ENCODE data around the gene NFIC. TPM values are rescaled to one million over a fixed set of nuclear protein-coding genes. Genes with fewer than 3 reads are reported as not detected.
A peak's percentile ranks its signal among the peaks of the same experiment; 100 is the strongest.

NFIC gene
- polyA plus RNA-seq, 5 donors: 31.3 to 72.3 (median 36.8) TPM

- DNase-seq: no peak
Observed at GRCh38 chr19:3481241-3482090, 115.1 kb downstream of the NFIC start.

DNA sequence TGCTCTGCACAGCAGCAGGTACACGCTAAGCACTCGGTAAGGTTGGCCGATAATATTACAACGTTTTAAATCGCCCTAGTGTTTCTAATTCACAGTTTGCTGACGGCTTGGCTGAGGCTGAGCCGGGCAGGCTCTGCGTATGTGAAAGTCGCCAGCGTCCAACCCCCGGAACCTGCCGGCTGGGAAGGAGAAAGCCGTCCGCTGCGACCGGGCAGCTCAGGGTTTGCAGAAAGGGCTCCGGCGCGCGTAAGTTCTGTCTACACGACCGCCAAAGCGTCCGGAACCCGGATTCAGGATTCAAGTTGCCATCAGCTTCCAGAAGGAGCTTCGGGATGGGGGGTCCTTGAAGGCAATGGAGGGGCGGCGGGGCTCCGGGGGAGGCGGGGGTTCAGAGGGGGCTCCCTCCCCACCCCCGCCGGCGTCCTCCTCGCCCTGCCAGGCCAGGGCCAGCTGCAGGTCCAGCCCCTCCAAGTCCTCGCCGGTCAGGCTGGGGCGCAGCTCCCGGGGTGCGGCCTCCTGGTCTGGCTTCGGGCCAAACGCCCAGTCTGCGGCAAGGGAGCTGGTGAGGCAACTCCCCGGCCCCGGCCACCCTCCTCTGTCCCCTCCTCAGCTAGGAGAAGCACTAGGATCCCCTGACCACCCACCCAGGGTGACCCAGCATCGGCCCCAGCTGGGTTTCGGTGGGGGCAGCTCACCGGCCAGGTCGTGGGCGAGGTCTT, 116.3 kb downstream of the NFIC start:
- DNase-seq: no peak

DNA sequence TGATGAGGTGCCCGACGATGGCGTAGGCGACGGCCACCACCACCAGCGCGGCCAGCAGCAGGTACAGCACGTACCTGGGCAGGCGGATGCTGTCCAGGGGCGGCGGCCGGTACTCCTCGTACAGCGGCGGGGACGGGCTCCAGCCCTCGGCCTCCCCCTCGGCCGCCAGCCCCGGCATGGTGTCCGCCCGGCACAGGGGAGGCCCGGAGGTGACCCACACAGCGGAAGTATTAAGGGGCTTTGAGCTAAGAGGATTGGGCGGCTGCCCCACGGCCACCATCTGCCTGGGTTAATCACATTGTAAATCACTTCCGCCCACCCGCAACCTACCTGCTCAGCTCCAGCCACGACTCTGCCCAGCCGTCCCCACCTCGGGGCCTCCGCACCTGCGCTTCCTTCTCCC, 116.8 kb downstream of the NFIC start, which contains the start of gene SMIM44:
SMIM44 (minus strand) TSS at position 216 of the 403 bp plus-strand sequence; CDS start at position 178, 38 bp downstream.
- no peak for DNase-seq

DNA sequence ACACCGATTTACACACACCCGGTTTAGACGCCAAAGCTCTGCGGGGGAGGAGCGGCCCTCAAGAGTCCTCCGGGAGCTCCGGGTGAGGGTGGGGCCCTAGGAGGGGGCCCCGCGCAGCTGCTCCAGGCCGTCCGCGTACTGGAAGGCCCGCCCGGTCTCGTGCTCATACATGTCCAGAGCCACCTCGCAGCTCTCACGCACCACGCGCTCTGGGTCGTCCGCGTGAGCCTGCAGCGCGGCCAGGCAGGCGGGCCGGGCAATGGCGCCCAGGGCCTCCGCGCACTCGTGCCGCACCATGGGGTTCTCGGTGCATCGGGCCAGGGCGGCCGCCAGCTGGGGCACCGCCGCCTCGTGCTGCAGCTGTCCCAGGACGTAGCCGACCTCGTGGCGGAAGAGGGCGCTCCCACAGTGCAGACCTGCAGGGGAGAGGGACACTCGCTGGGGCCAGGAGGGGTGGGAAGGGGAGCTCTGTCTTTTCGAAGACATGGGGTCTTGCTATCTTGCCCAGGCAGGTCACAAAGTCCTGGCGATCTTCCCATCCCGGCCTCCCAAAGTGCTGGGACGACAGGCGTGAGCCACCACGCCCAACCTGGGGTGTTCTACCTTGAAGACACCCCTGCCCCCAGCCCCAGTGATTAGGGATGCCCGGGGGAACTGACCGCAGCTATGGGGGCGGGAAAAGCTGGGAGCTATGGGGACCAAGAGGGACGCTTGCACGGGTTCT, 125.2 kb downstream of the NFIC start:
- no peak for DNase-seq

GRCh38 chr19:3492131-3492839, 125.9 kb downstream of the NFIC start:
- no peak for DNase-seq

GRCh38 chr19:3492919-3493318, 126.5 kb downstream of the NFIC start:
- no peak for DNase-seq

DNA sequence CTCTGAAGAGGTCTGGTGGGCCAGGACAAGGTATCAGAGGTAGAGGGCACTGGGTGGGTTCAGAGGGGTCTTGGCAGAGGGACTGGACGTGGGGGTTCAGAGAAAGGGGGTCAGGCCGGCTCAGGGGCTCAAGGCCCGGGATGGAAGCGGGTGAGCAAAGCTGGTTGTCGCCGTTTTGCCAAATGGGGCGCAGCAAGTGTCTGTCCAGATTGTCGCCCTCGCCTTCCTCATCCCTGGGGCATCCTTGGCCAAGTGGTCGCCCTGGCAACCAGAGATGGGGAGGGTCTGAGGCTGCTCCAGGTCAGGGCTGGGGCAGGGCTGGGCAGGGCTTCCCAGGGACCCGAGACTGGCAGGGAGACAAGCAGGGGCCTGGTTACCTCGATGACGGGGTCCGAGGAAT, 127.3 kb downstream of the NFIC start:
- no peak for DNase-seq

GRCh38 chr19:3494051-3494450, 127.7 kb downstream of the NFIC start:
- DNase-seq: no peak

DNA sequence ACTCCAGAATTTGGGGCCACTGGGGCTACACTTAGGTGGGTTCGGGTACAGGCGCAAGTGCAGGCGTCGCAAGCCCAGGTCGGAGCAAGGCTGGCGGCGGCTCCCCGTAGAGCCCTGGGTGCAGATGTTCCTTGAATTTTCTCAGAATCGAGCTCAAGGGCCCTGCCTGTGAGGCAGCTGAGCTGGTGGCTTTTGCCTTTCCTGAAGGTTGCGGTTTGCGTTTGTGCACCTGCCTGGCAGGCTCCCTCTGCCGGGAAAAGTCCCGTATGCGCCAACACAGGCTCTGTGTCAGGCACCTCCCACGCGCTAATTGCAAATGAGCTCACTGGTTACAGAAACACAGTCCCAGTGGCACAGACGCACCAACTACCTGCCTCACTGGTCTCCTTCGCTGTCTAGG, 128.2 kb downstream of the NFIC start:
- DNase-seq: no peak

DNA sequence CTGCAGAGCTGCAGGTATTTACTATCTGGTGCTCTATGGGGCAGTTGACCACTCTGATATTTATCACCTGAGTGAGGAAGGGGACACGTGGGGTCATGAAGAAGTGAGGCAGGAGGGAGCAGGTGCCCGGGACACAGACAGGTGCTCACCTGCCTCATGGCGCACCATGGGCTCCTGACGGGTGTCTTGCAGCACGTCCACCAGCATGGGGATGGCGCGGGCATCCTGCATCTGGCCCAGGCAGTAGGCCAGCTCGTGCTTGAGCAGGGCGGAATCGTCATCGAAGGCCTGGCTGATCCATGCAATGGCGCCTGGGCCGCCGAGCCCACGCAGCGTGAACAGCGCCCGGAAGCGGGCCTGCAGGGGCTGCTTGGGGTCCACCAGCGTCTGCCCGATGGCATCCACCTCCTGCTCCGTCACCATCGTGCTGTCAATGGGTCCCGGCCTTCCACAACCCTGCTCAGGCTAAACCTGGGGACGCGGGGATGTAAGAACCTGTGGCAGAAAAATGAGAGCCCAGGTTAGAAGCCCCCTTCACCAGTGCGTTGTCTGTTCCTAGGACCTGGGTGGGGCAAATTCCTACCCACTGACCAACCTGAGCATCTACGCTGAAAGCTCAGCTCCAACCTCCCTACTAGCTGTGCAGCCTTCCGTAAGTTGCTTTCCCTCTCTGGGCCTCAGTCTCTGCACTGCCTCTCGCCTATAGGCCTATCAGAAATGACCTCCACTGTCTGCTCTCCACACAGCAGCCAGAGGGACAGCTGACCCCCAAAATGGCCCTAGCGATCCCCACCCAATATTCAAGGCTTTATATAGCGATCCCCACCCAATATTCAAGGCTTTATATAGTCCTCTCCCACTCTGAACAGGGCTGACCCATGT, 130.2 kb downstream of the NFIC start:
- no peak for DNase-seq

DNA sequence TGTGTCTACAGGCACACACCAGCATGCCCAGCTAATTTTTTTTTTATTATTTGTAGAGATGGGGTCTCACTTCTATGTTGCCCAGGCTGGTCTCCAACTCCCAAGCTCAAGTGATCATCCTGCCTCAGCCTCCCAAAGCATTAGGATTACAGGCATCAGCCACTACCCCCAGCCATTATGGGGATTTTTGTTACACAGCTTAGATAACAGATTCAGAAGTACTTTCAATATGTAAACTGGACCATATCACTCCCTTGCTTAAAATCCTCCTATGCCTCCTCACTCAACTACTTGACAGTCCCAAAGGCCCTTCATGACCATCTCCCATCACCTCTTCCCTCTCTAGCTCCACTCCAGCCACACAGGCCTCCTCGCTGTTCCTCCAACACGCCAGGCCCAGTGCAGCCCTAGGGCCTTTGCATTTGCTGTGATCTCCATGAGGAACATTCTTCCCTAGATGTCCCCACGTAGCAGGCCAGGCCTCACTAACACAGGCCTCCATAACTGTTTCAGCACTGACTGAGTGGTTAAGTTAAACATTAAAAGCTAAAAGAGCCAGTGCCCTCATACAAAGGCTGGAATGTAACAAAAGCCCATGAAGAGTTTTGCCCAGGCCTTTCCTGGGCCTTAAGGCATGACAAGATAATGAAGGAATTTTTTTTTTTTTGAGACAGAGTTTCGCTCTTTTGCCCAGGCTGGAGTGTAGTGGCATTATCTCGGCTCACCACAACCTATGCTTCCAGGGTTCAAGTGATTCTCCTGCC, 131.6 kb downstream of the NFIC start:
- DNase-seq: no peak

DNA sequence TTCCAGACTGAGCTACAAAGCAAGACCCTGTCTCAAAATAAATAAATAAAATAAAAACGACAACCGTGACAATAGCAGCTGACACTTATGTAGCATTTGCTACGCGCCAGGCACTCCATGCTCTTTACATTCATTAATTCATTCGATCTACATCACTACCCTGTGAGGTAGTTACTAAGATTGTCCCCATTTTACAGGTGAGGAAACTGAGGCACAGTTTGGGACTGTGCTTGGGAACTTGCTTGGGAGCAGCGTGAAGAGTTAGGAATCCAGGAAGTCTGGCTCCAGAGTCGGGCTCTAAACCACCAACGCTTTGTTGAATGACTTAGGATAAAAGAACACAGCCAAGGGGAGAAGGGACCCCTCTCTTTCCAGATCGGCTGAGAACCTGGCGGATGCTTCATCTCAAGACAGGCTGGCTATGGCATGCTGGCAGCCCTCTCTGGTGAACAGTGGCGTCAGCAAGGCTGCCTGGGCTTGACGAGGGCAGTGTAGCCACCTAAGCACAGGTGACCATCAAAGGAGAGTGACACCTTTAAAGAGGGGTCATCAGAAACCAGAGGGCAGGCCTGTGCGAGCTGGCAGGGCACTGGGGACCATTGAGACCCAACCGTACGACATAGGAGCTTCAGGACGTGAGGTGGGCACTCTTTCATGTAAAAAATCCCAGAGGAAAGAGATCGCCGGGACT, 133.5 kb downstream of the NFIC start:
- no peak for DNase-seq

GRCh38 chr19:3500429-3501101, 134.2 kb downstream of the NFIC start, which contains the start of gene DOHH:
Gene DOHH, minus strand, starts transcription at chr19:3500674. Its CDS starts 3,860 bp downstream, at chr19:3496814.
- DNase-seq: peak; percentile 96 to 97

DNA sequence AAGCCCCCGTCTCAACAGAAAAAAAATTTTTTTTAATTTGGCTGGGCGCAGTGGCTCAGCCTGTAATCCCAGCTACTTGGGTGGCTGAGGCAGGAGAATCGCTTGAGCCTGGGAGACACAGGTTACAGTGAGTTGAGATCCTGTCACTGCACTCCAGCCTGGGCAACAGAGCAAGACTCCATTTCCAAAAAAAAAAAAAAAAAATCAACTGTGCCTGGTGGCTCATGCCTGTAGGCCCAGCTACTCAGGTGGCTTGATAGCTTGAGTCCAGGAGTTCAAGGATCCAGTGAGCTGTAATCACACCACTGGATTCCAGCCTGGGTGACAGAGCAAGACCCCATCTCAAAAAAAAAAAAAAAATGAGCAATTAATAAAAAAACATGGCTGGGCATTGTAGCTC, 135.4 kb downstream of the NFIC start:
- DNase-seq: no peak

GRCh38 chr19:3503036-3503572, 136.7 kb downstream of the NFIC start:
- DNase-seq: no peak

- peak in 1 of 2 donors; percentile 12 for DNase-seq
Observed at GRCh38 chr19:3504735-3505134, 138.4 kb downstream of the NFIC start.

GRCh38 chr19:3505598-3506383, 139.4 kb downstream of the NFIC start, which contains the start of gene FZR1:
Gene FZR1, plus strand, starts transcription at chr19:3506311. Its CDS starts 16,679 bp downstream, at chr19:3522990.
- peak; percentile 99 for DNase-seq
